Loucy (cell line): ENCODE measurements around the gene ZNF324B.

ENCODE experiments used
- H2AFZ ChIP-seq: fragments of 200-600 bp; sonication (generic); 2 replicates; pipeline ENCODE4 v1.6.0; 2016; ENCODE audit warnings: antibody characterized with exemption, mild to moderate bottlenecking, low read length, moderate library complexity
- H3F3A ChIP-seq: fragments of 200-600 bp; 2 replicates; pipeline ENCODE4 v1.6.0; 2016; ENCODE audit warnings: antibody characterized with exemption, low read depth, mild to moderate bottlenecking
- H3K27me3 ChIP-seq: fragments of 200-600 bp; sonication (generic); 2 replicates; pipeline ENCODE4 v1.6.1; 2014; ENCODE audit warnings: low read length, mild to moderate bottlenecking; ENCODE audit not compliant: insufficient read depth, poor library complexity, severe bottlenecking
- H3K36me3 ChIP-seq: fragments of 200-600 bp; sonication (generic); 2 replicates; pipeline ENCODE4 v1.6.1; 2016; ENCODE audit warnings: low read length; ENCODE audit not compliant: insufficient read depth
- H3K4me1 ChIP-seq: fragments of 200-600 bp; sonication (generic); 2 replicates; pipeline ENCODE4 v1.5.1; 2014; ENCODE audit warnings: low read length, mild to moderate bottlenecking; ENCODE audit not compliant: insufficient read depth, poor library complexity, severe bottlenecking
- H3K4me2 ChIP-seq: fragments of 200-600 bp; sonication (generic); 2 replicates; pipeline ENCODE4 v1.6.0; 2014; ENCODE audit warnings: antibody characterized with exemption, low read length, low read depth, mild to moderate bottlenecking; ENCODE audit not compliant: poor library complexity, severe bottlenecking
- H3K4me3 ChIP-seq: fragments of 200-600 bp; sonication (generic); 2 replicates; pipeline ENCODE4 v1.5.1; 2014; ENCODE audit warnings: low read length, mild to moderate bottlenecking, mixed read lengths; ENCODE audit not compliant: poor library complexity, severe bottlenecking
- H3K79me2 ChIP-seq: fragments of 200-600 bp; sonication (generic); 2 replicates; pipeline ENCODE4 v1.6.1; 2014; ENCODE audit warnings: low read length; ENCODE audit not compliant: insufficient read depth
- H3K9ac ChIP-seq: fragments of 200-600 bp; sonication (generic); 2 replicates; pipeline ENCODE4 v1.6.0; 2014; ENCODE audit warnings: mild to moderate bottlenecking, low read depth, low read length, moderate library complexity; ENCODE audit not compliant: poor library complexity, severe bottlenecking
- H3K9me2 ChIP-seq: fragments of 200-600 bp; sonication (generic); replicated peaks from 2 replicates; pipeline ENCODE4 v1.6.1; 2016; ENCODE audit warnings: low read depth, low read length, mixed read lengths
- H3K9me3 ChIP-seq: fragments of 200-600 bp; sonication (generic); 2 replicates; pipeline ENCODE4 v1.6.1; 2014; ENCODE audit warnings: mild to moderate bottlenecking, antibody characterized with exemption, low read length, low read depth; ENCODE audit not compliant: insufficient read depth
- H4K20me1 ChIP-seq: fragments of 200-600 bp; sonication (generic); 2 replicates; pipeline ENCODE4 v1.6.0; 2014; ENCODE audit warnings: antibody characterized with exemption, low read length, mild to moderate bottlenecking; ENCODE audit not compliant: insufficient read depth, poor library complexity, severe bottlenecking
- CTCF ChIP-seq: fragments of 200-600 bp; sonication (generic); conservative IDR thresholded peaks from 2 replicates; pipeline ENCODE4 v1.5.1; 2014; ENCODE audit warnings: mild to moderate bottlenecking, antibody characterized with exemption, low read length
- EZH2phosphoT487 ChIP-seq: fragments of 200-600 bp; IDR thresholded peaks from 2 replicates; pipeline ENCODE4 v1.6.1; 2018; ENCODE audit warnings: antibody characterized with exemption, mild to moderate bottlenecking, moderate library complexity, borderline replicate concordance

The ZNF324B gene

GRCh38 chr19:58479736-58480480 lies 28.5 kb downstream of the ZNF324B start:
- Histone ChIP-seq H3K27me3 (no peaks in the 10 kb centered on the region), H4K20me1 (no peaks in the 10 kb centered on the region), H3K4me3 (no peak overlapping the region), H3K36me3 (no peaks in the 10 kb centered on the region), H3K9ac (no peak overlapping the region), H3K4me2 (no peak overlapping the region), H3K4me1 (peaks cover 20% of the 10 kb centered on the region), H3K9me2 (no peaks in the 10 kb centered on the region), H3K9me3 (no peaks in the 10 kb centered on the region), H3F3A (no peaks in the 10 kb centered on the region), H3K79me2 (no peaks in the 10 kb centered on the region), H2AFZ (no peak overlapping the region)
- TF ChIP-seq EZH2phosphoT487 = no peak
- no peak for TF ChIP-seq CTCF

GRCh38 chr19:58480481-58480830 lies 29.0 kb downstream of the ZNF324B start:
- H3K9me3 ChIP-seq = no peaks in the 10 kb centered on the region
- H3K9ac ChIP-seq = no peak overlapping the region
- H3K4me2 ChIP-seq = no peak overlapping the region
- H3F3A ChIP-seq = no peaks in the 10 kb centered on the region
- H3K9me2 ChIP-seq = no peaks in the 10 kb centered on the region
- H3K27me3 ChIP-seq = no peaks in the 10 kb centered on the region
- H3K79me2 ChIP-seq = no peaks in the 10 kb centered on the region
- H3K4me3 ChIP-seq = no peak overlapping the region
- TF ChIP-seq EZH2phosphoT487 (no peak), CTCF (no peak)
- no peaks in the 10 kb centered on the region for H4K20me1 ChIP-seq
- no peak overlapping the region for H2AFZ ChIP-seq
- peaks cover 14% of the 10 kb centered on the region for H3K4me1 ChIP-seq
- H3K36me3 ChIP-seq = no peaks in the 10 kb centered on the region

- no peak overlapping the region for H3K9ac ChIP-seq
- no peak overlapping the region for H2AFZ ChIP-seq
- H3K4me3 ChIP-seq = no peak overlapping the region
- H3K4me2 ChIP-seq = no peak overlapping the region
- no peaks in the 10 kb centered on the region for H3K27me3 ChIP-seq
- no peaks in the 10 kb centered on the region for H3F3A ChIP-seq
- peaks cover 14% of the 10 kb centered on the region for H3K4me1 ChIP-seq
- TF ChIP-seq CTCF (no peak), EZH2phosphoT487 (no peak)
- H3K9me3 ChIP-seq = no peaks in the 10 kb centered on the region
- H3K9me2 ChIP-seq = no peaks in the 10 kb centered on the region
- no peaks in the 10 kb centered on the region for H3K36me3 ChIP-seq
- no peaks in the 10 kb centered on the region for H4K20me1 ChIP-seq
- no peaks in the 10 kb centered on the region for H3K79me2 ChIP-seq
Measured at GRCh38 chr19:58480831-58481230, 29.4 kb downstream of the ZNF324B start.
